ENCODE data around the gene SNX10. TPM values are rescaled to one million over a fixed set of nuclear protein-coding genes. Genes with fewer than 3 reads are reported as not detected.

The SNX10 gene
- total RNA-seq, 4 donors from 2014 or later: 1.5 to 5.9 (median 3.1) TPM; not detected in 1

GRCh38 chr7:26293569-26294308, 2.1 kb downstream of the SNX10 start:
- no peak for TF ChIP-seq POLR2AphosphoS5 (IDR thresholded peaks at IDR 0.05)
- TF ChIP-seq CTCF (IDR thresholded peaks at IDR 0.05): no peak
- TF ChIP-seq EP300 (IDR thresholded peaks at IDR 0.05; ENCODE audit: low read depth): no peak
- no peak for TF ChIP-seq POLR2A (IDR thresholded peaks at IDR 0.05)
- no peaks in the 10 kb centered on the region for H3K9me3 ChIP-seq
- H3K36me3 ChIP-seq: no peaks in the 10 kb centered on the region
- H3K27ac ChIP-seq: peak overlapping the region in 2 of 4 donors; percentile 1 to 71
- no peak overlapping the region for H3K4me3 ChIP-seq
- no peak for DNase-seq
- in situ Hi-C loops (cut with MboI; ENCODE audit: low pct_ligation_motif_present in 1 of 4, low pct_unique_long_range_greater_than_20kb in 1 of 4, low sequenced_read_pairs in 3 of 4): no loop called here
- intact Hi-C loops (cut with DNase I; ENCODE audit: low total_unique reads): no loop called here
- H3K27me3 ChIP-seq: no peaks in the 10 kb centered on the region
- WGBS, 2 donors (ENCODE audit: low coverage in 1 of 2): 67 to 83% methylated on average over 6 of the region's 6 CpGs
- peaks cover 0 to 12% (median 2%) of the 10 kb centered on the region in 4 donors for H3K4me1 ChIP-seq

GRCh38 chr7:26295015-26295414, 3.4 kb downstream of the SNX10 start:
- intact Hi-C loops (cut with DNase I; ENCODE audit: low total_unique reads) (no loop called here), in situ Hi-C loops (cut with MboI; ENCODE audit: low pct_ligation_motif_present in 1 of 4, low pct_unique_long_range_greater_than_20kb in 1 of 4, low sequenced_read_pairs in 3 of 4) (no loop called here)

GRCh38 chr7:26295586-26295985, 3.9 kb downstream of the SNX10 start:
- no peaks in the 10 kb centered on the region for H3K36me3 ChIP-seq
- peaks cover 0 to 12% (median 2%) of the 10 kb centered on the region in 4 donors for H3K4me1 ChIP-seq
- H3K27me3 ChIP-seq: no peaks in the 10 kb centered on the region
- no peaks in the 10 kb centered on the region for H3K9me3 ChIP-seq
- no peak overlapping the region for H3K4me3 ChIP-seq
- H3K27ac ChIP-seq: no peak overlapping the region
- no peak for DNase-seq
- no peak for TF ChIP-seq EP300 (IDR thresholded peaks at IDR 0.05; ENCODE audit: low read depth)
- TF ChIP-seq CTCF (IDR thresholded peaks at IDR 0.05): no peak
- in situ Hi-C loops (cut with MboI; ENCODE audit: low pct_ligation_motif_present in 1 of 4, low pct_unique_long_range_greater_than_20kb in 1 of 4, low sequenced_read_pairs in 3 of 4) (no loop called here), intact Hi-C loops (cut with DNase I; ENCODE audit: low total_unique reads) (no loop called here)
- 91 to 93% methylated on average over 5 of the region's 5 CpGs for whole genome bisulfite sequencing, 2 donors (ENCODE audit: low coverage in 1 of 2)

More at GRCh38 chr7:26295015-26295414, 3.4 kb downstream of the SNX10 start:
- H3K27ac ChIP-seq: no peak overlapping the region
- H3K27me3 ChIP-seq: no peaks in the 10 kb centered on the region
- peaks cover 0 to 12% (median 2%) of the 10 kb centered on the region in 4 donors for H3K4me1 ChIP-seq
- no peak overlapping the region for H3K4me3 ChIP-seq
- TF ChIP-seq CTCF (IDR thresholded peaks at IDR 0.05) (no peak), POLR2A (IDR thresholded peaks at IDR 0.05) (no peak), EP300 (IDR thresholded peaks at IDR 0.05; ENCODE audit: low read depth) (no peak), POLR2AphosphoS5 (IDR thresholded peaks at IDR 0.05) (no peak)
- DNase-seq: no peak
- no peaks in the 10 kb centered on the region for H3K9me3 ChIP-seq
- H3K36me3 ChIP-seq: no peaks in the 10 kb centered on the region

- 83 to 86% methylated on average over 4 to 7 of the region's 7 CpGs for WGBS, 2 donors (ENCODE audit: low coverage in 1 of 2)
- in situ Hi-C loops (cut with MboI; ENCODE audit: low pct_ligation_motif_present in 1 of 4, low pct_unique_long_range_greater_than_20kb in 1 of 4, low sequenced_read_pairs in 3 of 4) (no loop called here), intact Hi-C loops (cut with DNase I; ENCODE audit: low total_unique reads) (no loop called here)
- no peaks in the 10 kb centered on the region for H3K27me3 ChIP-seq
- no peaks in the 10 kb centered on the region for H3K36me3 ChIP-seq
- H3K27ac ChIP-seq: no peak overlapping the region
- H3K4me3 ChIP-seq: no peak overlapping the region
- H3K9me3 ChIP-seq: no peaks in the 10 kb centered on the region
- H3K4me1 ChIP-seq: no peaks in the 10 kb centered on the region
- TF ChIP-seq POLR2A (IDR thresholded peaks at IDR 0.05) (no peak), POLR2AphosphoS5 (IDR thresholded peaks at IDR 0.05) (no peak), CTCF (IDR thresholded peaks at IDR 0.05) (no peak), EP300 (IDR thresholded peaks at IDR 0.05; ENCODE audit: low read depth) (no peak)
- no peak for DNase-seq
Observed at GRCh38 chr7:26298472-26299058, 6.9 kb downstream of the SNX10 start.
